Stimulated activated CD4-positive, alpha-beta T cell treated with anti-CD3 and anti-CD28 coated beads, Interleukin-4, amount 100 ng/mL, for 4 hours (primary cell): ENCODE measurements around the gene RSPH9.

ENCODE experiments used
- DNase-seq, 2 experiments: peaks; one replicate each; pipeline ENCODE4 v3.0.0-alpha.2; 2020

Gene RSPH9

DNA sequence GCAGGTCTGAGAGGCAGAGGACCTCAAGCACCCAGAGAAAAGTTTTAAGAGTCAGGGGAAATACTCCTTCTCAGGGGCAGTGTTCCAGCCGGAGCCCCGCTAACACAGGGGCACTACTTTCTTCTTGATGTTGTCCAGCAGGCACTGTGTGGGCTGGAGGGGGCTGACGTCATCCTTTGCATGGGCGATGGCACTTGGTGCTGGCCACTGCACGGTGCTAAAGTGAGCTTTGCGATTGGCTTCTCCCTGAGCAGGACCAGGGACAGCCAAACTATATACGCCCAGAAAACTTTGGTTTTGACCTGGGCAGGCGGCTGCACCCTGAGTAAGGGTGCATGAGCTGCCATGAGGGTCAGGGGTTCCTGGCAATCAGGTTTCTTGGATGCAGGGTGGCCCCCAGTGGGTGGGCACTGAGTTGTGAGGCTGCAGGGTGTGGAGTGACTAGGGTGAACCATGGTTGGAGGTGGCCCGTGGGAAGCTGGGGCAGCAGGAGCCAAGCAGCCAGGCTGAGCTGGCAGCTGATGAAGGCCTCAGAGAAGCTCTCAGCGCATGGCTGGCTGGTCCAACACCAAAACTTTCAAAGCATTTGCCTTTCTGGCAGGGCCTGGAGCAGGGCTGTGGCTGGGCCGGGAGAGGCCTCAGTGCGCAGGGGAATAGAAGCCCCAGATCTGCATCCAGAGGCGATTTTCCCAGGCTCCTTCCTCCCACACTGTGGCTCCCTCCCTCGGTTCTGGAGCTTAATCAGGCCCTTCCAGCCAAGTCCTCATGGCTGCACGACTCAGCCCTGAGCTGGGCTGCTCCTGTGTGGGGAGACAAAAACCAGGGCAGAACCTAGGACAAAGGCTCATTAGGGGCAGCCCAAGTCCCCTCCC is 24.4 kb downstream of the RSPH9 start:
- no peak for DNase-seq

GRCh38 chr6:43669922-43670622 is 25.2 kb downstream of the RSPH9 start:
- no peak for DNase-seq

DNA sequence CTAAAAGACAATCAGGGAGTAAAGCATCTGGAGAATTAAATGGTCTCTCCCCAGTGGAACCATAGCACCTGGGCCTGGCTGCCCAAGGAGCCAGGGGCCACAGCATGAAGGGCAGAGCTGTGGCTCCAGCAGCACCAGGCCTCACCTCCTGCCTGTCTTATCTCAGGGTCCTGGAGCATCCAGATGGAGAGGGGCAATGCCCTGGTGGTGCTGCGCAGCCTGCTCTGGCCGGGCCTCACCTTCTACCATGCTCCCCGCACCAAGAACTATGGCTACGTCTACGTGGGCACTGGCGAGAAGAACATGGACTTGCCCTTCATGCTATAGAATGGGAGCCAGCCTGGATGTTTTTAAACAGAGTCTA is 25.8 kb downstream of the RSPH9 start:
- DNase-seq, result no peak

DNA sequence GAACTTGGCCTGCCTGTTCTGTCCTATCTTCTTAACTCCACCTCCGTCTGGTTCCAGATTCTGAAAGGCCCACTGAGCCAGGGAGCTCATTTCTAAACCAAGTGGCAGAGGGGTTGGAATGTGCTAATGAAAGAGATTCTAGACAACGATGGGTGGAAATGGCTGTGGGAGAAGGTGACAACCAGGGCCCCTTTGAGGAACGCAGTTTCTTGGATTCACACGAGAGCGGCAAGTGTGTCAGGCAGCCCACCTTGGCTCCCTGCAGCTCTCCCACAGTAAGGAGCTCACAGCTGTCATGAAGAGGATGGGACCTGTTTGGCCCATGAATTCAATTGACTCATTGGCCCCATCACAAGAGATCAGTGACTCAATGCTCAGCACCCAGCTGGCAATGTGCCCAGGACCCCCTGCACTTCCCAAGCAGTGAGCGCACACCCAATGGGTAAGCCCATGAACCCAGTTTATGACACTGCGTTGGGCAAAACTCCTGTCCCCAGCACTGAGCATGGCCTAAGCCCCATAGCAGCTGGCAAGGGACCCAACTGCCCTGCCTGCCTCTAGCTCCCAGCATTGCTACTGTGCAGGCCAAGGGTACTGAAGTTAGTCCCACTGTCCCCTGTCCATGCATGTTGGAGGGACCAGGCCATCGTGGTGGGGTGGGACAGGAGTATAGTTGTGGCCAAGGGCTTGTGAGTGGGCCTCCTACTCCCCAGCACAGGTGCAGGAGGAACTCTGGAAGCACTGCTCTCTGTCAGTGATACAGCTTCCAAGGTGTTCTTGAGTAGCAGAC is 26.4 kb downstream of the RSPH9 start:
- no peak for DNase-seq

DNA sequence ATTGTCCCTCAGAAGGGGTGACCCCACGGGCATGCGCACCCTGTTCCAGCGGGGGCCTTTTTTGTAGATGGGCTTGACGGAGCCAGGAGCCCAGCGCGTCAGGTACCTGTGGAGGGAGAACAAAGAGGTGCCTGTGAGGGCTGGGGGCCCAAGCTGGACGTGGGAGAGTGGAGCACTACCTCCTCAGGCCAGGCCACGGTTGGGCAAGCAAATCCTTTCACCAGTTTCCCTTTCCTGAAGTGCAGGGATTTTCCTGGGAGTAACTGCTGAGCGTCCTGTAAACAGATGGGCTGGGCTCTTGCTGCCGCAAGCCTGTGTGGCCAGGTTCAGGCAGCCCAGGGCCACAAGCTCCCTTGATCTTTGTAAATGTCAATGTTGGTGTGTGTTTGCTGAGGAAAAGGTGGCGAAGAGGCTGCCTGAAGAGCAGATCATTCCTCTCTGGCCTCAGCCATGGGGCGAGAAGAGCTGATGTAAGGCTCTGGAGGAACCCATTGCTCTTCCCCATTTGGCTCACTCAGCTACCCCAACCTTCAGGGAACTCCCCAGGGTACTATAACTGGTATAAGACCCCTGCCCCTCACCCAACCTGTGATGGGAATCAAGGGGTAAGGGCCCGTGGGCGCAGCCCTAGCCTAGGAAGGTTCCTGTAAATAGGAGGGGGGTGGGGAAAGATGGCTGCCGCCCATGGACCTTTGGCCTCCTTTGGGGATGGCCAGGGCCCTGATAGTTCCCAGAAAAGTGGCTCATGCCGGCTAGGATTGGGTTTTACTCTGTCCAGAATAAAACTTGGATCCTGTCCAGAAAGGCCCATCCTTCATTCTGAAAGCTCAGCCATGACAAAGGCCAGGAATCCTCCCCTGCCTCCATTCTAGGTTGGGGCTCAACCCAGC is 27.2 kb downstream of the RSPH9 start:
- no peak for DNase-seq

- no peak for DNase-seq
Measured at GRCh38 chr6:43673444-43674084, 28.7 kb downstream of the RSPH9 start.

GRCh38 chr6:43674291-43674690 is 29.5 kb downstream of the RSPH9 start:
- DNase-seq, result no peak

DNA sequence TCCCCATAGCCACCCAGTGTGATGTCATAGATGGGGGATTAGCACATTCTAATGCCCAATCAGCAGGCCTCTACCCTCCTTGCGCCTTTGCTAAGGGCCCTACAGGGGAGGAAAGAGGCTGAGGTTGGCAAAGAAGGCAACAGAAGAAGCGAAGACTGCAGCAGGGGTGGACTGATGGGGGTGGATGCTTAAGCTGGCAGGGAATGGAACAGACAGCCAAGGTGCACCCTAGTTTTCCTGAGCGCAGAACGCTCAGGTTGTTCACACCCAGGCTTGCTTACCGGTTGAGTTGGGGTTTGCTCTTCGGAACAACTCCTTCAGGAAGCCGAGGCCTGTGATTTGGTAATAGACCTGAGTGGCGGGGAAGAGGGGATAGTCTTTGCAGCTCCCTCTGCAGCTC is 30.1 kb downstream of the RSPH9 start:
- DNase-seq, result no peak

- no peak for DNase-seq
Measured at GRCh38 chr6:43676962-43677606, 32.2 kb downstream of the RSPH9 start.

- no peak for DNase-seq
Measured at GRCh38 chr6:43677759-43678158, 32.9 kb downstream of the RSPH9 start.

GRCh38 chr6:43678341-43678740 is 33.5 kb downstream of the RSPH9 start:
- no peak for DNase-seq

GRCh38 chr6:43679057-43679456 is 34.2 kb downstream of the RSPH9 start:
- no peak for DNase-seq

GRCh38 chr6:43680308-43681200 is 35.7 kb downstream of the RSPH9 start:
- no peak for DNase-seq

- DNase-seq, result no peak
Measured at GRCh38 chr6:43681303-43681702, 36.5 kb downstream of the RSPH9 start.

GRCh38 chr6:43682724-43683429 is 38.0 kb downstream of the RSPH9 start:
- DNase-seq, result no peak

DNA sequence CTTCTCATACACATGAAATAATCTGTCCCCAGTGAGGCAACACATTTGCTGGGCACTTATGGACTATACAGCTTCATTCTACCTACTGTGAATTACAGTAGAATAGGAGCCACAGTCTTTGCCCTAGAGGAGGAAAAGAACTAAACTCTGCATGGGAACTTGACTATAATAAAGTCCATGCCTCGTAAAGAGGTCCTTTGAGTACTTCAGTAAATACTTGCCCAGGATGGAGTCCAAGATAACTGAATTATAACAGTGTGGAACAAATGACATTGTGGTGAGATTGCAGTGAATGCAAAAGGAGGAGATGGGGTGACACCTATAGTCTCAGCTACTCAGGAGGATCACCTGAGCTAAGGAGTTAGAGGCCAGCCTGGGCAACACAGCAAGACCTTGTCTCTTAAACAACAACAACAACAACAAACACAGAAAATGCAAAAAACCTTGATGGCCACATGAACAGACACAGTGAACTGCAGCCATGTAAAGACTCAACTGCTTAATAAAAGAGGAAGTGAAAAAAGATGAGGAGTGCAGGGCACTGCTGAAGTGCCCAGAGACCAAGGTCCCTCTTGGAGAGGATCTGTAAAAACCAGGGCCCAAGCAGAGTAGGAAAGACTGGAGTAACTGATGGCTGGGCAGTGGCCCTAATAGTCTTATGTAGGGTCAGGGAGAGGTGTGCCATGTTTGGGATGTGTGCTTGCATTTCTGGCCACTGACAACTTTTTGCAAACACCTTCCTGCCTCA is 39.0 kb downstream of the RSPH9 start:
- no peak for DNase-seq

- DNase-seq, result no peak
Measured at GRCh38 chr6:43687079-43687436, 42.2 kb downstream of the RSPH9 start.

DNA sequence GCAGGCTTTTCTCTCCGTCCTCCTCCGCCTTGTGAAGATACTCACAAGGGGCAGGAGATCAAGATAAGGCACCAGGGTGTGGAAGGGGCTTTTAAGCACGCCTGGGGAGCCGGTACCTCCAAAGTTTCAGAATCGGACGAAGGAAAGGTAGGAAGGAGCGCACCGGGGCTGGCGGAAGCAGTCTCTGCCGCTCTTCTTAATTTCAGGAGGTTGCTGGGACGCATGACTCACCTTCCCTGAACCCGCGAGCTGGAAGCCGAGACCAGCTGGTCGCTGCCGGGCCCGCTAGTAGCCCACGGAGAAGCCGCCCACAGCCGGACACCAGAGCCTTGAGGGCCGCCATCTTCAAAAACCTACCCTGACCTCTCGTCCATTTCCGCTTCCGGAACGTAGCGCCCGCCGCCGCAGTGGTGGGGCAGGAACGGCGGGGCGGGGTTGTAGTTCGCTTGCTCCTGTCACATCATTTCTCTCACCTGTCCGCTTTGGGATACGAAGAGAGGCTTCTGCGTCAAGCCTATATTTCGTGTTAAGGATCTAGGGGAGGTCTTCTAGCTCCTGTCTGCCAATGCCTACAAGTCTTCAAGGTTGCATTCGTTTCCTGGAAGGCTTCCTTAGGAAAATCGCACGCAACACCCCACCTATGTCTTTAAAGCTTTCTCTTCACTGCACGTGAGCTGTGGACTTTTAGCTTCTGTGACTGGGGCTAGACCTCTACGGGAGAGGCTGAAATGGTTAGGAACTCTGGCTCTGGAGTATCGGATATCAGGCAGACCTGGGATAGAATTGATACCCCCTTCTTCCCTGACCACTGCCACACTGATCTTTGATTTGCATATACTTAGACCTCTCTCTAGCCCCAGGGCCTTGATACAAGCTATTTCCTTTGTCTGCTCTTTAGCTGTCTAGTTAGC is 42.9 kb downstream of the RSPH9 start, which contains the start of gene MRPS18A:
Gene MRPS18A, minus strand, starts transcription at position 355 of the 911 bp plus-strand sequence. Its CDS starts 12 bp downstream, at position 343.
- DNase-seq, result peak; percentile 68 to 74
